H1 (cell line): Measurements from ENCODE around the gene EXD3. TPM values are rescaled to one million over a fixed set of nuclear protein-coding genes. Genes with fewer than 3 reads are reported as not detected.

Source experiments
- CREB1 ChIP-seq: IDR thresholded peaks from 2 replicates; pipeline ENCODE4 v1.6.1; 2012; ENCODE audit warnings: inconsistent platforms
- FOSL1 ChIP-seq: IDR thresholded peaks from 2 replicates; pipeline ENCODE4 v1.6.1; 2011; ENCODE audit warnings: mild to moderate bottlenecking, low read depth, low read length, moderate library complexity; ENCODE audit not compliant: insufficient read depth
- POLR2A ChIP-seq, 2 experiments: IDR thresholded peaks; 1 replicate in 1 of 2; 2 replicates in 1 of 2; pipeline ENCODE4 v1.6.1; 2011; ENCODE audit warnings: low read depth in 2 of 2, low read length in 2 of 2, mild to moderate bottlenecking in 2 of 2; ENCODE audit errors: control extremely low read depth in 1 of 2
- POLR2AphosphoS5 ChIP-seq: IDR thresholded peaks from 2 replicates; pipeline ENCODE4 v1.6.1; 2011; ENCODE audit warnings: low read depth, low read length
- RFX5 ChIP-seq: IDR thresholded peaks from 2 replicates; pipeline ENCODE4 v1.6.1; 2011; ENCODE audit warnings: low read depth, low read length, improper control_type of control experiment, borderline replicate concordance
- TAF1 ChIP-seq: IDR thresholded peaks from 2 replicates; pipeline ENCODE4 v1.6.1; 2011; ENCODE audit warnings: mild to moderate bottlenecking, low read depth, low read length
- polyA plus RNA-seq, 7 experiments: library from polyadenylated mRNA; depleted of rRNA in 3 of 7; stranded (reverse) in 5 of 7; unstranded in 2 of 7; fragments of >200 nt in 5 of 7; fragments of 200-250 nt in 2 of 7; gene quantifications; 1 replicate in 5 of 7; 2 replicates in 1 of 7; 4 replicates in 1 of 7; pipeline versions ENCODE4 v1.2.1 to v1.2.3, GENCODE V29; 2011 to 2013; ENCODE audit warnings: missing spikeins in 2 of 7, mixed read lengths in 2 of 7
- total RNA-seq: library from RNA; stranded (reverse); fragmentation: NEBNext Ultra II Directional; extraction: Animal tissue kit (Norgen Biotek cat#: 25700); gene quantifications from 2 replicates; pipeline ENCODE4 v1.2.1, GENCODE V29; 2021
- TF ChIP-seq, protein P1 (sequence below): IDR thresholded peaks from 2 replicates; pipeline ENCODE4 v1.6.1; 2011; ENCODE audit warnings: low read length, improper control_type of control experiment
- TF ChIP-seq, protein P2 (sequence below): IDR thresholded peaks from 2 replicates; pipeline ENCODE4 v1.6.1; 2012; ENCODE audit warnings: inconsistent platforms

EXD3 gene
- total and polyA plus RNA-seq, 2 of the 8 experiments (the other 6 are each of a cell fraction or from before 2014, with no cell fraction given) = 7.2 to 9.4 TPM

DNA sequence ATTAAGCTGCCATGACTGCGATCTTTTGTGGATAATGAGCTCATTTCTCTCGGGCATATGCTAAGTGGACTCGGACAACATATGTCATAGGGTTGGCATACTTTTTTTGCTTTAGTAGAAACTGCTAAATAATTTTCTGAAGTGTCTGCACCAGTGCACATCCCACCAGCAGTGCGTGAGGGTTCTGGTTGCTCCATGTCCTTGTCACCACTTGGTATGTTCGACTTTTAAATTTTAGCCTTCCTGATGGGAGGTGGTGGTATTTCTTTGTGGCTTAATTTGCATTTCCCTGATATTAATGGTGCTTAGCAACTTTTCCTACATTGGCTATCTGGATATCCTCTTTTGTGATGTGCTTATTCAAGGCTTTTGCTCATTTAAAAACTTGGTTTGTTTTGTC, 63.1 kb downstream of the EXD3 start (continued):
- TF ChIP-seq, protein P1, sequence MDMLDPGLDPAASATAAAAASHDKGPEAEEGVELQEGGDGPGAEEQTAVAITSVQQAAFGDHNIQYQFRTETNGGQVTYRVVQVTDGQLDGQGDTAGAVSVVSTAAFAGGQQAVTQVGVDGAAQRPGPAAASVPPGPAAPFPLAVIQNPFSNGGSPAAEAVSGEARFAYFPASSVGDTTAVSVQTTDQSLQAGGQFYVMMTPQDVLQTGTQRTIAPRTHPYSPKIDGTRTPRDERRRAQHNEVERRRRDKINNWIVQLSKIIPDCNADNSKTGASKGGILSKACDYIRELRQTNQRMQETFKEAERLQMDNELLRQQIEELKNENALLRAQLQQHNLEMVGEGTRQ = no peak
- TF ChIP-seq, protein P2, sequence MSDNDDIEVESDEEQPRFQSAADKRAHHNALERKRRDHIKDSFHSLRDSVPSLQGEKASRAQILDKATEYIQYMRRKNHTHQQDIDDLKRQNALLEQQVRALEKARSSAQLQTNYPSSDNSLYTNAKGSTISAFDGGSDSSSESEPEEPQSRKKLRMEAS = no peak
- TF ChIP-seq CREB1 (no peak), RFX5 (no peak), TAF1 (no peak), POLR2A (IDR thresholded peaks at IDR 0.05; ENCODE audit: control extremely low read depth in 1 of 2, low read depth in 2 of 2, low read length in 2 of 2) (no peak), FOSL1 (no peak), POLR2AphosphoS5 (no peak)
- TF ChIP-seq, all 59 proteins: peak for 0
